Erythroblast (primary cell): Measurements from ENCODE around the gene AKAP11.

ENCODE experiments used
- GATA1 ChIP-seq: IDR thresholded peaks from 2 replicates; pipeline ENCODE4 v1.6.1; 2011; ENCODE audit warnings: low read depth, mild to moderate bottlenecking, control low read depth, low read length, moderate library complexity
- POLR2A ChIP-seq: IDR thresholded peaks from 2 replicates; pipeline ENCODE4 v1.6.1; 2011; ENCODE audit warnings: mild to moderate bottlenecking, low read length

DNA sequence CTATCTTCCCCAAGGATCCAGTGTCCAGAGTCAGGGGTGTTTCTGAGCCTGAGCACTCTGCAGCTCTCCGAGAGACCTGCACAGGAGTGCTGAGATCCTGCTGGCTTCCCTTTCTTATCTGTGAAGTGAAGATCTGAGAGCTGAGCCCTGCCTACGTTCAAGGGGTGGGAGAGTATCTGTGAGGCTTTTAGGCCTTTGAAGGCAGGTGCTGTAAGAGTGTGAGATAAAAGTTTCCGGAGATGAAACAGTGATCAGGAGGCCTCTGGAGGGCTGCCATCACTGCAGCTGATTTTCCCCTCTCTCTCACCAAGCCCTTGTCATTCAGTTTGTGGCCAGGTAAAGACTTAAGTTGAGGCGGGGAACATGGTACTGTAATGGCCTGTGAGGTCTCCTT is 83.1 kb downstream of the AKAP11 start:
- TF ChIP-seq POLR2A, result no peak
- TF ChIP-seq GATA1, result no peak
